22Rv1 (cell line): Measurements from ENCODE around the gene GPC6.

Experiments used
- H3K27ac ChIP-seq: fragments of 450-650 bp; 2 replicates; pipeline ENCODE4 v1.5.1; 2017
- ZFX ChIP-seq: fragments of 450-650 bp; IDR thresholded peaks from 2 replicates; pipeline ENCODE4 v1.6.1; 2017; ENCODE audit warnings: antibody characterized with exemption, borderline replicate concordance
- TF ChIP-seq, protein P1 (sequence below): fragments of 450-650 bp; IDR thresholded peaks from 2 replicates; pipeline ENCODE4 v1.5.1; 2017; ENCODE audit warnings: mild to moderate bottlenecking

The GPC6 gene

DNA sequence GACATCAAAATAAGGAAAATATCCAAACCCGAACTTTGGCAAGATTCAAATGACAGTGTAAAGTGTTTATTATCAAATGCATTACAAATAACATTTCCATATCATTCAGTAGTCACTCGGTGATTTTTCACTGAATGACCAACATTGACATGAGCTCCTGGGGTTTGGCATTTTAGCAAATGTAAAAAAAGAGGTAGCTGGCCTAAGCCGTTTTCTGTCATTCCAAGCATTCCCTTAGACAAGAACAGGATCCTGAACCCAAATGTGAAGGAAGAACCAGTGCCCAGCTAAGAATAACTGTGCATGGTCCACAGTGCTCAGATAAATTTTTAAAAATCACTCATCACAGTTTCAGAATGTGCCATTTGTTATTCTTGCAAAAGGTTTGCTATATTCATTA is 327.9 kb downstream of the GPC6 start:
- no peak for TF ChIP-seq ZFX
- TF ChIP-seq, protein P1, sequence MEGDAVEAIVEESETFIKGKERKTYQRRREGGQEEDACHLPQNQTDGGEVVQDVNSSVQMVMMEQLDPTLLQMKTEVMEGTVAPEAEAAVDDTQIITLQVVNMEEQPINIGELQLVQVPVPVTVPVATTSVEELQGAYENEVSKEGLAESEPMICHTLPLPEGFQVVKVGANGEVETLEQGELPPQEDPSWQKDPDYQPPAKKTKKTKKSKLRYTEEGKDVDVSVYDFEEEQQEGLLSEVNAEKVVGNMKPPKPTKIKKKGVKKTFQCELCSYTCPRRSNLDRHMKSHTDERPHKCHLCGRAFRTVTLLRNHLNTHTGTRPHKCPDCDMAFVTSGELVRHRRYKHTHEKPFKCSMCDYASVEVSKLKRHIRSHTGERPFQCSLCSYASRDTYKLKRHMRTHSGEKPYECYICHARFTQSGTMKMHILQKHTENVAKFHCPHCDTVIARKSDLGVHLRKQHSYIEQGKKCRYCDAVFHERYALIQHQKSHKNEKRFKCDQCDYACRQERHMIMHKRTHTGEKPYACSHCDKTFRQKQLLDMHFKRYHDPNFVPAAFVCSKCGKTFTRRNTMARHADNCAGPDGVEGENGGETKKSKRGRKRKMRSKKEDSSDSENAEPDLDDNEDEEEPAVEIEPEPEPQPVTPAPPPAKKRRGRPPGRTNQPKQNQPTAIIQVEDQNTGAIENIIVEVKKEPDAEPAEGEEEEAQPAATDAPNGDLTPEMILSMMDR: no peak
- no peak overlapping the region for H3K27ac ChIP-seq

DNA sequence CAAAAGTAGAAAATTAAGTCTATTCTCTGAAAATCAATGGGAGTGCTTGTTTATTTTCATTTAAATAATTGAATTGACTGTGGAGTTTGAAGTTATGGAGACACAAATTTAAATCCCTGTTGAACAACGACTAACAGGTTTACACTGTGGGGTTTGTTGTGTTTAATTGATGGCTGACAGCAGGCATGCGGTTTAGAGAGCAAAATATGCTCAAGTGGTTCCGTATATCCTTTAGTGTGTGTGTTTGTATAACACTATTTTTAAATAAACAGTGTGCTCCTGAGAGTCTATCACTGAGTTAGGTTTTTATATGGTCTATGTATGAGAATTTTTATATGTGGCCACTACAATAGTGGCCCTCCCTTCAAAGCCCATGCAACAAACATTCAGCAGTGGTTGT is 332.0 kb downstream of the GPC6 start:
- TF ChIP-seq ZFX: no peak
- TF ChIP-seq, protein P1: no peak
- no peak overlapping the region for H3K27ac ChIP-seq

DNA sequence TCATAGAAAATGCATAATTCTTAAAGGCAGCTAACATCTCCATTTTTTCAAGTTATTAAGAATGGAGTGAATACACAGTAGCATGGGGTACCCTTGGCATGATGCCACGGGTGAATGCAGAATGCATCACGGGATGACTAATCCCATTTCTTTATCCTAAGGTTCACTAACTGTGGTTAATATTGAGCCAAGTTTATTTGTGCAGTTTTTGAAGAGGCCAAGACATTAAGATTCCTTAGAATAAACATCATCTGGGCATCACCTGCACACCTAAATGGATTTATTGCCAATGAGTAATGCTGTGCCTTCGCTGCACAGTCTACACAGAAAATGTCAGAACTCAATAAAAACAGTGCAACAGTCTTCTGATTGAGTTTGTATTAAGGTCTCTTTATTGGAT is 333.1 kb downstream of the GPC6 start:
- no peak for TF ChIP-seq ZFX
- TF ChIP-seq, protein P1: no peak
- no peak overlapping the region for H3K27ac ChIP-seq

DNA sequence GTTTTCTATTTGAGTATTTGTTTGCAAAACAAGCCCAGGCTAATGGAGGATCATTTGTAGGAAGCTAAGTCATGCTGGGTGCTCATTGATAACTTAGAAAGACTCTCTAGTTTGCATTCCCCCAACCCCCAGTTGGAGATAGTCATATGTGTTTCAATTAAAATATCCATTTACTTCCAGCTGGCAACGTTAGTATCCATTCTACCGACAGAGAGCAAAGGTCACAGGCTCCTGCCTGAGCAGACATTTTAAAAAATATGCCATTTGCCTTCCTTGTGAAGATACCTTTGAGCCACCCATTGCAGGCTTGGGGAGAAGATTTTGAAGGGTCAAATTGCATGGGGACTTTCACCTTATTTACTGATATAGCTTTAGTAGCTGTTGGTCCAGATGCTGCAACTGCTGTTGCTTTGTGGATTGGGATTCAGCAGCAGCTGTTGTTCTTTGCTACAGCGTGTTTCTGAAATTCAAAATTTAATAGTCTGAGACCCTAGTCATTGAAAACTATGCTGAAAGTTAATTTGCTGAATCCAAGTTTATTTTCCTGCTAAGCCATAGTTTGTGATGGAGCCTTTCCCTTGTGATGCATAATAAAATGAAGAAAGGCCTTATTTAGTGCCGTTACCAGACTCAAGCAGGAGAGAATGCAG is 335.1 kb downstream of the GPC6 start:
- TF ChIP-seq, protein P1: no peak
- TF ChIP-seq ZFX: no peak
- H3K27ac ChIP-seq: no peak overlapping the region

GRCh38 chr13:93562676-93563075 is 336.1 kb downstream of the GPC6 start:
- TF ChIP-seq ZFX: no peak
- TF ChIP-seq, protein P1: no peak
- H3K27ac ChIP-seq: no peak overlapping the region

DNA sequence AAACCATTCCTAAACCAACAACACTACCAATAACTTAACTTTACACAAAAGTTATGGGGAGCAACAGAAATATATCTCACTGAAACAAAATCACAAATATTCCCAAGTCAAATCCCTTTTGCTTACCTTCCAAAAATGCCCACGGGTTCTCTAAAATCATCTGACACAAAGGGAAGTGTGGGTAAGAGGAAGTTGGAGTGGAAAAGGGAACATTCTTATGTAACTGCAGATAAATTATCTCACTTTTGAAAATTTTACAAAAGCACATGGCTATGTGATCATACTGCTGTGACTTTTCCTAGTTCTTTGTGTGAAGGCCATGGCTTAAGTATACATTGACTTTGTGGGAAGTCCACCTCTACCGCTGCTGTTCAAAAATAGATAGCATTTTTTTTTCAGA is 350.5 kb downstream of the GPC6 start:
- TF ChIP-seq, protein P1: no peak
- no peak for TF ChIP-seq ZFX
- no peak overlapping the region for H3K27ac ChIP-seq

DNA sequence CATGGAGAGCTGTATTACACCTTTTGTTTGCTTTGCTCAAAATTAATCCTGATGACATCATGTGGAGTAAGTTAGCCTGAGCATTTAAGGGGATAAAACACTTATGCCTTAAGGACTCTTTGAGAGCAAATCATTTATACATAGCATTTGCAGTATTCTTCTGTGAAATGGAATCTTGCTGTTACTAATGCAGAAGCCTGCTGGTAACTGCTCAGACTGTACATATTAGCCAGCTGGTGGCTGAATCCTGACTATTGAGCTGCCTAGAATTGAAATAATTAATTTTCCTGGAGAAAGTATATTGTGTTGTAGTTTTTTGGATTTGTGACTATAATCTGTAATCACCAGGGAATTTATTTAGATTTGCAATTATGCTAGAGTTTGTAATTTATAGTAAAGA is 363.2 kb downstream of the GPC6 start:
- no peak overlapping the region for H3K27ac ChIP-seq
- no peak for TF ChIP-seq ZFX
- TF ChIP-seq, protein P1: no peak
